GM18858 (cell line): ENCODE measurements around the gene ABCA13.

ENCODE experiments used
- ATAC-seq: cut with Tn5 transposase; IDR thresholded peaks from one replicate; pipeline ENCODE4 v1.9.1; 2021; ENCODE audit not compliant: unreplicated experiment

ABCA13 gene

DNA sequence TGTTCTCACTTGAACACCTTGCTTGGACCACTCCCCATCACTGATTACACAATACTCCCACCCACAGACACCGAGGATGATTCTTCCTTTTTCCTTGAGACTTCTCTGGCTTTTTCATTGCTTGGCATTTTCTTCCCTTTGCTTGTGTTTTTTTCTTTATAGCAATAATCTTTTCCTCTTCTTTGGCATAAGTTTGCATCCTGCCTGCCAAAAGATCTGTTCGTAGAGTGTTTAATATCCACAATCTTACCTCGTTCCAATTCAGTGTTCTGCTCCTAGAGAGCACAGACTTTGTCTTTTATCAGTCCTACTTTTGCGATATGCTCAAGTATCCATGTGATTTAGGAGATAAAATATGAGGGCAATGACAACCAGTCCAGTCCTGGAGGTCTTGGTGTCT, 449.8 kb downstream of the ABCA13 start:
- ATAC-seq = no peak

- no peak for ATAC-seq
These were observed 455.9 kb downstream of the ABCA13 start for GRCh38 chr7:48627164-48627563.

DNA sequence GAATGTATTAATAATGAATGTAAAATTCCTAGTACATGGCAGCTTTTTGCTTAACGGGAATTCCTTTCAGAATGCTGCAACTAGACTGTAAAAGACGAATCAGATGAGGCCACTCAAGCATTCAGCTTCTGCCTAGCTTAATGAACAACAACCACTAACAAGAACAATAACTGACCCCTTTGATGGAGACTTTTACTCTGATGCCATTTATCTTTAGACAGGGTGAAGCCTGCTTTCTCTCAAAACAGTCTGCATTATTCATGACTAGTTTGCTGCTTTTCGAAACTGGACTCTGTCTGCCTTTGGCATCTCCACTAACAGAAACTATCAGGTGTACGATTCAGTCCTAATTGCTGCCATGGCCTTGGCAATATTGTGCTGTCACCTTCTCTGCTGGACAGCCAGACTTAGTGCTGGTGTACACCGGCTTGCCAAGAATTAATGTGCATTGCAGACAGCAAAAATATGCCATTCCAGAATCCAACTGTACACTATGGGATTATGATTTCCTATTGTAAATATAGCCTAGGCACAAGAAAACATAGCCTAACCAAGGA, 457.6 kb downstream of the ABCA13 start:
- ATAC-seq = no peak

DNA sequence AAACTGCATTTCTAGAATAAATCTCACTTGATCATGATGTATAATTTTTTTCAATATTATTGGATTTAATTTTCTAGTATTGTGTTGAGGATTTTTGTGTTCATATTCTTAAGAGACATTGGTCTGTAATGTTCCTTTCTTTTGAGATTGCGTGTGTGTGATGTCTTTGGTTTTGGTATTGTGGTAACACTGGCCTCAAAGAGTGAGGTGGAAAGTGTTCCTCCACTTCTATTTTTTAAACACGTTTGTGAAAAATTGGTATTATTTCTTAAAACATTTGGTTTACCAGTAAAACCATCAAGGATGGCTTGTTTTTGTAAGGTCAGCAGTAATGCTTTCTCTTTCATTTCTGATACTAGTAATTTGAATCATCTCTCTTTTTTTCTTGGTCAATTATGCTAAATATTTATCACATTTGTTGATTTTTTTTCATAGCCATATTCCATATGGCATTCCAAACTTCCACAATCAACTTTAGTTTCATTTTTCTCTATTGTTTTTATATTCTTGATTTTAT, 462.9 kb downstream of the ABCA13 start:
- no peak for ATAC-seq

- no peak for ATAC-seq
These were observed 464.5 kb downstream of the ABCA13 start for GRCh38 chr7:48635796-48636195.

- ATAC-seq = no peak
These were observed 465.2 kb downstream of the ABCA13 start for GRCh38 chr7:48636391-48637015.

DNA sequence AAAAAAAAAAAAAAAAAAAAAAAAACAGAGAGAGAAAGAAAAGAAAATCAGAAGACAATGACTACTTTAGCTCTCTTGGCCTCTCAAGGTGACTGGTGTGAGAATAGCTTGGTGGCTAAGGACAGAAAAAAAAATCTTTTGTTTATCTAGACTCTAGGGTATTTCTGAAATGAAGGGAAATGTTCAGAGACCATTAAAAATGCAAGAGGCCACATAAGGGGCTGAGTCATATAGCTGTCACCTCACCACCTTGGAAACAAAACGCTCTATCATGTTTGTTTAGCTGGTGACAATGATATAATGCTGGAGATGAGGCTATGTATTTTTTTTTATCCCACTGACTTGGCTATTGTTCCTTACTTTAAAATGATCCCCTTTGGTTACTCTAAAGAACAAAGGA, 466.1 kb downstream of the ABCA13 start:
- ATAC-seq = no peak

- no peak for ATAC-seq
These were observed 466.8 kb downstream of the ABCA13 start for GRCh38 chr7:48638041-48638440.

GRCh38 chr7:48643431-48644013, 472.3 kb downstream of the ABCA13 start:
- ATAC-seq = no peak

- ATAC-seq = no peak
These were observed 486.9 kb downstream of the ABCA13 start for GRCh38 chr7:48658138-48658537.

GRCh38 chr7:48660306-48660870, 489.1 kb downstream of the ABCA13 start:
- no peak for ATAC-seq

DNA sequence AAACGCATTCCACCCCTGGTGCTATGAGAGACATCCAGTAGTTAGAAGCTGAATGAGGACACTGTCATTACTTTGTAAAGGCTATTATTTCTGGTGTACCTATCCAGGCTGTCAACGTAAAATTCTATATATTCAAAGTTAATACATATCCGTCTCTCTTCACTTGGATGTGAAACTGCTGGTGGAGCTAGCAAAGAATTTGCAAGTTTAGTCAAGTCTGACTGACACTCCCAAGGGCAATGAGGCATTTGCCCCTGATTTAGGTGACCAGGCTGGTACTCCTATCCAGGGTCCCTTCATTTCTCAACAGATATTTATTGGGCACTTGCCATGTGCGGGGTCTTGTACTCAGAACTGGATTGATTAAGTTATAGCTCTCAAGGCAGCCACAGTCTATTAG, 493.0 kb downstream of the ABCA13 start:
- no peak for ATAC-seq

GRCh38 chr7:48665353-48666135, 494.3 kb downstream of the ABCA13 start:
- ATAC-seq = no peak

DNA sequence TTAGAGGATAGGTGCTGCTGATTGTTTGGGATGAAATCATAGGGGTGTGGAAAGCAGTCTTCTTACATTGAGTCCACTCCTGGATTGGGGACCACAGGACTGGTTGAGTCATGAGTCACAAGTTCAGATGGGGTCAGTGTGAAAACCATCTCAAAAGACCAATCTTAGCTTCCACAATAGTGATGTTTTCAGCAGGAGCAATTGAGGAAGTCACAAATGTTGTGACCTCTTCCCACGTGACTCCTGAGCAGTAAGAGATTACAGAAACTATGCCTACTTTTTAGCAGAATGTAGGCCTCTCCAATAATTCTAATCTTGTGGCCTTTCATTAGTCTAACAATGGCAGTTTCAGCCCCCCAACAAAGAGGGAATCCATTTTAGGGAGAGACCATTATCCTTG, 496.1 kb downstream of the ABCA13 start:
- no peak for ATAC-seq

DNA sequence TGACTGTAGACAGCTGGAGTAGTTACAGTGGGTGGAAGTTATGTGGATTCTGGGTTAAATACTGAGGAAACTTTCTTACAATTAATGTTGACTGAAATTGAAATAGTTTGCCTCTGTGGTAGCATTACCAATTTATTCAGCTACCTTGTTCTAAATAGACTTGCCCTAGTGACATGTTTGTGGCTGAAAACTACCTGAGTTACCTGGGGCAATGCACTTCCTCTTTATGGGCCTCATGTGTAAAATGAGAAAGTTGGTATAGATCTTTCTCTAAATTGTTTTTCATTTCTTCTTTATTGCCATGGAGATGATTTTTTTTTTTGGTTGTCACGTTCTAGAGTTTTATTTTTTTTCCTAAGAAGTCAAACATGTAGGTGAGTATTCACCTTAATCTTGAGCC, 500.4 kb downstream of the ABCA13 start:
- no peak for ATAC-seq

DNA sequence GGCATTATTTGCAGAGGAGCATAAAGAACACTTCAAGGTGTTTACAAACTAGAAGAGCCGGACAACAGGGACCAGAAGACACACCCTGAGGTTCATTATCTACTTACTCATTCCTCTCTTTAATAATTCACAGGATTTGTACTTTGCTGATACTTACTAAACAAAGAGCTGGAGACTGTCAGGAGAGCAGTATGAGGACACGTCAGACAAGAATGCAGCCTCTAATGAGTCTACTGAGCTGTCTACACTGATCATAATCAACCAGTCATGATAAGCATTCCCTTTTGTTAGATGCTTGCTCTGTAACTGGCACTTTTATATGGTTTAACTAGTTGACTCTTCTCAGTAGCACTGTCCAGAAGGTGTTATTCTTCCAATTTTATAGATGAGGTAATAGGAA, 509.7 kb downstream of the ABCA13 start:
- no peak for ATAC-seq

- ATAC-seq = peak; percentile 49
These were observed 520.5 kb downstream of the ABCA13 start for GRCh38 chr7:48691788-48692187.
